Adrenal gland (tissue), 5 donors: ENCODE measurements around the gene DUSP1.

ENCODE experiments used
- CTCF ChIP-seq, 6 experiments: fragments of 450-650 bp in 4 of 6; fragments of 200-600 bp in 2 of 6; sonication (generic) in 1 of 6; IDR thresholded peaks; 1 replicate in 5 of 6; 2 replicates in 1 of 6; pipeline versions ENCODE4 v1.5.1 to v1.8.0; 2016 to 2021; ENCODE audit warnings: antibody characterized with exemption in 6 of 6, mild to moderate bottlenecking in 2 of 6, moderate library complexity in 1 of 6
- POLR2A ChIP-seq, 2 donors: fragments of 450-650 bp; IDR thresholded peaks; one replicate each; pipeline ENCODE4 v1.6.1; 2017; ENCODE audit warnings: antibody characterized with exemption in 2 of 2, mild to moderate bottlenecking in 2 of 2, moderate library complexity in 1 of 2
- donor health status: DM: no; HTN: no; CAD: no.

GRCh38 chr5:172819569-172819968, 48.6 kb upstream of the DUSP1 start:
- TF ChIP-seq POLR2A (IDR thresholded peaks at IDR 0.05) (no peak), CTCF (IDR thresholded peaks at IDR 0.05) (no peak)
